NCI-H1694 treated with DMSO at 0.1 percent for 48 hours (cell line): ENCODE data around the gene AGXT.

Experiments
- DNase-seq: peaks from one replicate; lab custom pipeline; 2025; lab: John Stamatoyannopoulos, UW

The AGXT gene

DNA sequence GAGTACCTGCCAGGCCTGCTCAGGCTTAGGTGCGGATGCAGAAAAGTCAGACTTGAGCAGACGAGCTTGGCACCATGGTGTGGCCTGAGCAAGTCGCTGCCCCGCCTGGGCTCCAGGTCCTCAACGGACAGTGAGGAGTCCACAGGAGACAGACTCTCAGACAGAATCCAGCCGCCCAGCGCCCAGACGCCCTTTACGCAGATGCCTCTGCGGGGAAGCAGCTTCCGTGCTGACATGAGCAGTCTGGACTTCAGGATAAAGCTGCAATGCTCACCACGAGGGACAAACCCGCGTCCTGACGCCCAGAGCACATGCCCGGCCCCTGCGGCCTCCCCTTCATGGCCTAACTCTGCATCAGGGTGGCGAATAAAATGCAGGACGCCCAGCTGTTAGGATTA is 30.8 kb downstream of the AGXT start:
- DNase-seq, result no peak

DNA sequence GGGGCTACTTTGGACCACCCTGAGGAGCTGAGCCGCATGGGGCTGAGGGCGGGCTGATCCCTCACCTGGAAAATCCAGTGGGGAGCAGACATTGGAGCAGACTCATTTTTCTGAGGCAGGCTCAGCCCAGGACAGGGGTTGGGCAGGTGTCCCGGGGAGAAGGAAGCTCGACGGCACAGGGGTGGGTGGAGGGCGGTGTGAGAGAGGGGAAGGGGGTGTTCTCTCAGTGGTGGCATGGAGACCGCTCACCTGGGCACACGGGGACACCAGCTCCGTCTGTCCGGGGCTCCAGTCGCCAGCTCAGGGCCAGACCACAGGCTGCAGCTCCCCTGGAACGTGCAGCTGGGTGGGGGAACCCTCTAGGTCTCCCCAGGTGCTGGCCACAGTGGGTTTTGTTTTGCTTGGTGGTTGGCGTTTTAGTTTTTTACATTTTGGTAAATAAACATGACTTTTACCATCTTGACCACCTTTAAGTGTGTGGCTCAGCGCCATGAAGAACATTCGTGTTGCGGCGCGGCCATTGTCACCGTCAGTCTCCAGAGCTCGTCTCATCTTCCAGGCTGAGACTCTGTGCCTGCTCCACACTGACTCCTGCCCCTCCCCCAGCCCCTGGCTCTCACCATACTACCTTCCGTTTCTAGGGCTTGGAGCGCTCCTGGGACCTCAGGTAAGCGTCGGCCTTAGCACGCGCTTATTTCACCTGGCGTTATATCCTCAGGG is 31.7 kb downstream of the AGXT start:
- no peak for DNase-seq

DNA sequence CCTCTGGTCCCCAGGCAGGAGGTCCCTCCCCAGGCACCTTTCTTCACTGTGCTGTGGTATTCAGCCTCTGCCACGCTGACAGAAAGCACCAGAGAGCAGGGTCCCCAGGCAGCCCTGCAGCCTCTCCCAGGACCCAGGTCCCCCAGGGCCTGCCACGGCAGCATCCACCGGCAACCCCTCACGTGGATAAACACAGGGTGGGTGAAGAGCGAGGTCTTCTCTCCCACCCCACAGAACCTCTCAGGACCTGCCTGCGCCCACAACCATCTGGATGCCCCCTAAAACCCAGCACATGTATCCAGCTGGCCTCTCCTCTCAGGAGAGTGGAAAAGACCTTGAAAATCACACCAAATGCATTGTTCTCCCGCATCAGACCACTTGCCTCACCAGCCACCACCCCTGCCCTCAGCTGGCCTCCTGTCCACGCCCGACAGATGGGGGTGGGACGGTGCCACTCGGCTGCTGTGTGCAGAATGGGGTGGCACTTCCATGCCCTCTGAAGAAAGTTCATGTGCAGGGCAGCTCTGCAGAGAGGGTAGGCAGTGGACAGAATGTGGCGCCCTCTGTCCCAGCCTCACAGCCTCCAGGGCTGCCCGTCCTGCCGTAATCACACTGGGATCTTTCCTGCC is 33.5 kb downstream of the AGXT start:
- DNase-seq, result no peak

DNA sequence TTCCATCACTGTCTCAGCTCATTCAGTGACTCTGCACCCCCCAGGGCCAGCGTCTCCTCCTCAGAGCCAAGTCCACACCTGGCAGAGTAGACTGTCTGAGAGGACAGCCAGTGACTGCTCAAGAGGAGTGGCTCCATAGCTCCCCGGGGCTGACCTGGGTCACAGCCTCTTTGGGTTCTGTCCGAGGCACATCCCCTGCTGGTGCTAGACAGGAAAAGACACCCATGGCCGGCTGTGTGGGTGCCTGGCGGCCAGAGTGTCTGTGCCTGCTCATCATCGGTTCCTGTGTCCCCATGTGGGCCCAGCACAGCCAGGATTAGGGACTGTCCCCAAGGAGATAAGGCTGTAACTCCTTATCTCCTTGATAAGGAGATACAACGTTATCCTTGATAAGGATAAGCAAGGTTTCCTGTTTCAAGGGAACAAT is 34.0 kb downstream of the AGXT start:
- no peak for DNase-seq

DNA sequence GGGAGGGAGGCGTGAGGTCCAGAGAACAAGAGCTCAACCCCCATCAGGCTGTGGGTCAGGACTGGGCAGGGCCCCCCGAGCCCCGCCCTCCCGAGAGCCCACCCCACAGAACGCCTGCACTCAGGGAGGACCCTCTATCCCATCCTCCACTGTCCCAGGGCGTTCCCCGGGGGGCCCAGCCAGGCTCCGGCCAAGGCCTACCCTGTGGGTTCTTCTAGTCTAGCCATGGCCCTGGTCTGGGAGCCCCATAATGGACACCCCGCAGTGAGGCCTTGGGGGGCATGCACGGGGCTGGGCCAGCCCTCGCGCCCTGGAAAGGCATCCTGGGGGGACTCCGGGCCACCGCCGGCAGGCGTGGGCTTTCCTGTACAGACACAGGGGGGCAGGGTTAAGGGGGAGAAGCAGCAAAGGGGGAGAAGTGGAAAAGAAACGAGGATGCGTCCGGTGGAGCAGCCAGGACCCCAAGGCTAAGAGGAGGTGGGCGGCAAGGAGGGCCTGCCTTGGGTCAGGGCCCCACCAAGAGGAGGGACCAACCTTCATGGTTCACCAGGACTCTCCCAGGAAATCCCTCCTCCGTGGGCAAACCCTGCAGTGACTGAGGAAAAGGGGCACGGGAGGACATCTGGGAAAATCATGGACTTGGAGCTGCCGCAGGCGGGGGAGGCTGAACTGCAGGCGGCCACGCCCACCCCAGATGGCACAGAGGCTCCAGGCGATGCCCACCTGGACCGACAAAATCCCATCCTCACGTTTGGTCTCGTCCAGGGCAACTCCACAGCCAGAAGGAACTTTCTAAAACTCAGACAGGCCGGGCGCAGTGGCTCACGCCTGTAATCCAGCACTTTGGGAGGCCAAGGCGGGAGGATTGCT is 34.8 kb downstream of the AGXT start:
- no peak for DNase-seq

DNA sequence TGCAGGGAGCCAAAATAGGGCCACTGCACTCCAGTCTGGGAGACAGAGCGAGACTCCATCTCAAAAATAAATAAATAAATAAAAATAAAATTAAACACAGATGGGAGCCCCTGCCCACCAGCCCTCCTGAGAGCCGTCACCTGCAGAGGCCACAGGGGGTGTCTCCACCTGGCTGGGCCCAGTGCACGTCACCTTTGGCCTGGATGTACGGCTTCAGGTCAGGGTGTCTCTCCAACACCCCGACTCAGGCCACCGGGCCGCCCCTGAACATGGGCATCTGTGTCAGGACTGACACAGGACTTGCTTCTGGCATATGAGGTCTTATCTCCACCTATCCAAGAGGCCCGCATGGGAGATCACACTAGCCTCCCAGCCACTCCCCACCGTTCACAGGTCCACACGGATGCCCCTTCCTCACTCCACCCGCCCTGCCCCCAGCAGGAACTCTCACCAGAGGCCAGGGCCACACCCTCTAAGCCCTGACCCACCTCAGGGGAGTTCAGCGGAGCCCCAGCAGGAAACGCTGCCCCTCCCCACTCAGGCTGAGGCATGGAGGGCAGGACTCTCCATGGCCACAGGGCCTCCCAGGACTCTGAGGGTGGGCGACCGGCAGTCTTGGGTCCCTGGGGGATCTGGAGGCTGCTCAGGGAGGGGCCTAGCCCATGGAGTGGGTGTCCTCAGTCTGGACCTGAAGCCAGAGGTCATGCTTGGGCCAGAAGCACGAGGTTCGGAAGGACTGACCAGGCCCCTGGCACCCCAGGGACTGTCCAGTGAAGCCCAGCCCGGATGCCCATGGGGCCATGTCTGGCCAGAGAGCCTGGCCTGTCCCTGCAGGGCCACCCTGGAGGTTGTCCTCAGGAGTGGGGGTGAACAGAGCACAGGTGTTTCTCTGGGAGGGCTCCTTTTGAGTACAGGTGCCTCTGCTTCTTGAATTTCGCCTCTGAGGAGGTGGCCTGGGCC is 35.9 kb downstream of the AGXT start:
- DNase-seq, result no peak

DNA sequence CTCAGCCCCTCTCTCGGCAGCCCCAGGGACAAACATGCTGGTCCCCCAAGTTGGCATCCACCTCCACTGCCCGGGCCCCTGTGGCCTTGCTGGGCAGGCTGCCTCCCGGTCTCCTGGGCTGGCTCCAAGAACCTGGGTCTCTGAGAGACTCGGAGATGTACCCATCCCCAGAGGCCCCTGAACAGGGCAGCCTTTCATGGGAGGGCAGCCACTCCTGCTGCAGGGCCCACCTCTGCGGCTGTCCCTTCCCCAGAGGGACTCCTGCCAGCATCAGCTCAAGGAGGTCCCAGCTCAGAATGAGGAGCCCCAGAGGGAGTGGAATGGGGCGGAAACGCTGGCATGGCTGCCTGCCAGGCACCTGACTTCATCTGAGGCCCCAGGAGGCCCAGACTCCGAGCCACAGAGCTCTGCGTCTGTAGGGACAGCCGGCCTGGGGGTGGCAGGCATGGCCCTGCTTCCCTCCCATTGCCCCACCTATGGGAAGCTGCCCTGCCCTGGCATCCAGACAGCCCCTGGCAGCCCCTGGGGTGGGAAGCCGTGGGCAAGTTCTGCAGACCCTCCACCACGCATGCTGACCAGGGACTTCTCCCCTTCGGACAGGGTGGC is 36.7 kb downstream of the AGXT start:
- DNase-seq, result no peak

DNA sequence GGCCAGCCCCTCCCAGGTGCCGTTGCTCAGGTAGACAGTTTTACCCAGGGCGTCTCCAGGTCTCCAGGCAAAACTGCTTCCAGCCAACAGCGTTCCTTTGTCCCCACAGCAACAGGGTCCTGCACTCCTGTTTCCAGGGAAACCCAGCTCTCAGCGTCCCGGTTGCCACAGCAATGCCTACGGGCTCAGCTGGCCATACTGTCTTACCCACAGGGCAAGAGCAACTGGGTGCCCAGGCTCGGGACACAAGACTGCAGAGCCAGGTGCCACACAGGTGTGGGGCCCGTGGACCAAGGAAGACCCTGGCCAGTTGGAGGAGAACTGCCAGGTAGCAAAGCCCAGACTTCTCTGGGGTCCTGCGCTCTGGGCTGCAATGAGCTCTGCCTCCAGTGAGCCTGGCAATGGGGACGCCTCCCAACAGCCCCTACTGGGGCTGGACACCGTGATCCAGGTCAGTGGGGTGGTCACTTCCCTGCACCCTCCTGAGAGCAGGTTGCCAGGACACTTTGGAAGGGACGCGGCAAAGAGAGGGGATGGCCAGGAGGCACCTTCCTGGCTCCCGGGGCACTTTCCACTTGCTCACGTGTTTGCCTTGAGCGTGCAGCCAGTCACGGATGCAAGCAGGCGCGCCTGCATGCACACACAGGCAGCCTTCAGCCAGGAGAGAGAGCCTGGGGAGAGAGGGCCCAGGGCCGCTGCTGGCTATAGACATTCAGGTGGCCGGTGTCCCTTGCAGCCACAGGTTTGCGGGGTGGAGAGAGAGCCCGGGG is 37.7 kb downstream of the AGXT start, which contains the start of gene CROCC2:
Gene CROCC2, plus strand, starts transcription at position 196 of the 770 bp plus-strand sequence. Its CDS starts 178 bp downstream, at position 374.
- no peak for DNase-seq

DNA sequence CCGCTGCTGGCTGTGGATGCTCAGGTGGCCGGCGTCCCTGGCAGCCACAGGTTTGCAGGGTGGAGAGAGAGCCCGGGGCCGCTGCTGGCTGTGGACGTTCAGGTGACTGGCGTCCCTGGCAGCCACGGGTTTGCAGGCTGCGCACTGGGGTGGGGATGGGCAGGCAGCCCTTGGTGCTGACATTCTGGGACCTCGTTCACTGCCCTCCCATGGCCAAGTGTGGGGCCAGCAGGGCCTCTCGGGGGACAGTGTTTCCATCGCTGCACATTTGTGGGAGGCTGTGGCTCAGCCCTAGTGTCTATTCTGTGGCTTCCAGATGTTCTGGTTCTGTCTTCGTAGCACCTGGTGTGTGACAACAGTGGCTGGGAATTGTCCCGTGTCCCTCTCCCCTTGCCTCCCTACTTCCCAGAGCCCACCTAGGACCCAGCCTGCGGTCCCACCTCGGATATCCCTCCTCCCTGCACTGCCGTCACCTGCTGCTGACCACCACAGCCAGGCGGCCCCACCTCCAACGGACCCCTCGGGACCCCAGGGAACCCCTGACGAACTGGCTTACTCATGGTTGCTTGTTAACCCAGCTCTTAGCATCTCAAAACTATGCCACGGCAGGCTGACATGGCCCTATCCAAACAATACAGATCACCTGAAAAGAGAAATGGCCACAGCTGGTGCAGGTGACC is 38.4 kb downstream of the AGXT start:
- DNase-seq, result no peak

DNA sequence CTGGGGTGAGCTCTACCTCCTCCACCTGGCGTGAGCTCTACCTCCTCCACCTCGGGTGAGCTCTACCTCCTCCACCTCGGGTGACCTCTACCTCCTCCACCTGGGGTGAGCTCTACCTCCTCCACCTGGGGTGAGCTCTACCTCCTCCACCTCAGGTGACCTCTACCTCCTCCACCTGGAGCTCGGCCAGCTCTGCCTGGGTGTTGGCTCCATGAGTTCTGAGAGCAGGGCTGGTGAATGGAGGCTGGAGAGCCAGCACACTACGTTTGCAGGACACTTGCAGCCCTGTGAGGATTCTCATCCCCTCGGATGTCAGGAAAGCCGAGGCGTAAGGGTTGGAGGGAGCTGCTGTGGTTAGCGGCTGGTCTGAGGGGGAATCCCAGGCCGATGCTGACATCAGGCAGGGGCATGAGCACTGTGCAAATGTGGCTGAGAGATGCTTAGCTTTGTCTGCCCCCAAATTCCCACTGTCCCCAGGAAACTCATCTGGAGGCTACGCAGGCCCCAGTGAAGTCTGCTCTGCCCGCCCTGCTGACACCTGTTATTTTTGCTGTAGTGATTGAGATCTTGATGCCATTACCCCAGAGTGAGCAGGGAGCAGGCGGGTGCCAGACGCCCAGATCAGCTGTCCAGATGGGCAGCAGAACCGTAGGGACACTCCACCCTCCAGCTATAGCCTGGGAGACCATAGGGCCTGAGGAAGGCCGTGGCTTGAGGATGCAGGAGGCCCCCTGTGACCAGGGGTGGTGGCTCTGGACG is 40.8 kb downstream of the AGXT start:
- no peak for DNase-seq

DNA sequence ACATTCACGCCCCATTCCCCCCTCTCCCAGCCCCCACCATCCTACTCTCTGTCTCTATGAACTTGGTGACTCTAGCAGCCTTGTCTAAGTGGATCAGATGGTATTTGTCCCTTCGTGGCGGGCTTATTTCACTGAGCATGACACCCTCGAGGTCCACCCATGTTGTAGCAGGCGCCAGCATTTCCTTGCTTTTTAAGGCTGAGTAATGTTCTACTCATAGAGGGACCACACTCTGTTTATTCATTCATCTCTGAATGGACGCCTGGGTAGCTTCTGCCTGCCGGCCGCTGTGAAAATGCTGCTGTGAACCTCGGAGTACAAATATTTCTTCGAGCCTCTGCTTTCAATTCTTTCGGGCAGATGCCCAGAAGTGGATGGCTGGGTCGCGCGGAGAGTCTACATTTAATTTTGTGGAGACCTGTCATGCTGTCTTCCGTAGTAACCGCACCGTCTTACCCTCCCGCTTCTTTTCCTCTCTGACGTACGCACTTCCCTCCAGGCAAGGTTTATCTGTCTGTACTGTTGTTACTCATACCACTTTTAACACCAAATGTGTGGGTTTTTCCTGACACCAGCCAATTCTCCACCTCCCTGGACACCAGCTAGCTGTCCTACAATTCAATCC is 43.1 kb downstream of the AGXT start:
- no peak for DNase-seq

DNA sequence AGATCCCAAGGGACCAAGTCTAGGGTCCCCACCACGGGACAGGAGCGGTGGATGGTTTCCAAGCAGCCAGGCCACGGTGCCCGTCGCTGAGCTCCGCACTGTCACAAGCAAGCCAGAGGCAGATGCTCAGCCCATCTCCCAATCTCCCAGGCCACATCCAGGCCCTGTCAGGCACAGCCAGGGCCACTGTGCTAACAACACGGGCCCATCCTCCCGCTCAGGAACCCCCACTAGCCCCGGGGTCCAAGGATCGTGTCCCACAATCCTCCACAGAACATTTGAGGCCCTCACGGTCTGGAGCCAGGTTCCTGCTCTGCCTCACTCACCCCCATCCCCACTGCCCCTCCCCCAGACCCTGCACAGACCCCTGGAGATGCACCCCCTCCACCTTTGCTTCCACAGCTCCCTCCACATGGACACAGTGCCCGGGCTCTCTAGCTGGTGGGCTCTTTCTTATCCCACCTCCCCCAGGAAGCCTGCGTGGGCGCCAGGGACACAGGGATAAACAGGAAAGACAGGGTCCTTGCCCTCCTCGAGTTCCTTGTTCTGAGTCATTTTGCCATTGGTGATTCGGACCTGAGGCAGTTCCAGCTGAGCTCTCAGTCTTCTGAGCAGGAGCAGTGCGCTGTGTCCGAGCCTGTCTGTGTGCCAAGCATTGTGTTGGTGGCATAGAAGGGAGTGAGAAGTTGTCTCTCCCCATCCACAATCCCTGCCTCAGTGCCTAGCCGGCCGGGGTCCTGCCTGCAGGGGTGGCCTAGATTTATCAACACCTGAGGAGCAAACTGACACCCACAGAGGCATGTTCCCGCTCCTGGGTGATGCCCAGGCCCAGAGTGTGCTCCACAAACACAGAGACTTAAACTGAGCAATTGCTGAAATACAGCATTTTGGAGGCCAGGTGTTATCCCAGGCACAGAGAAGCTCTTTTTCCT is 44.5 kb downstream of the AGXT start:
- DNase-seq, result no peak

DNA sequence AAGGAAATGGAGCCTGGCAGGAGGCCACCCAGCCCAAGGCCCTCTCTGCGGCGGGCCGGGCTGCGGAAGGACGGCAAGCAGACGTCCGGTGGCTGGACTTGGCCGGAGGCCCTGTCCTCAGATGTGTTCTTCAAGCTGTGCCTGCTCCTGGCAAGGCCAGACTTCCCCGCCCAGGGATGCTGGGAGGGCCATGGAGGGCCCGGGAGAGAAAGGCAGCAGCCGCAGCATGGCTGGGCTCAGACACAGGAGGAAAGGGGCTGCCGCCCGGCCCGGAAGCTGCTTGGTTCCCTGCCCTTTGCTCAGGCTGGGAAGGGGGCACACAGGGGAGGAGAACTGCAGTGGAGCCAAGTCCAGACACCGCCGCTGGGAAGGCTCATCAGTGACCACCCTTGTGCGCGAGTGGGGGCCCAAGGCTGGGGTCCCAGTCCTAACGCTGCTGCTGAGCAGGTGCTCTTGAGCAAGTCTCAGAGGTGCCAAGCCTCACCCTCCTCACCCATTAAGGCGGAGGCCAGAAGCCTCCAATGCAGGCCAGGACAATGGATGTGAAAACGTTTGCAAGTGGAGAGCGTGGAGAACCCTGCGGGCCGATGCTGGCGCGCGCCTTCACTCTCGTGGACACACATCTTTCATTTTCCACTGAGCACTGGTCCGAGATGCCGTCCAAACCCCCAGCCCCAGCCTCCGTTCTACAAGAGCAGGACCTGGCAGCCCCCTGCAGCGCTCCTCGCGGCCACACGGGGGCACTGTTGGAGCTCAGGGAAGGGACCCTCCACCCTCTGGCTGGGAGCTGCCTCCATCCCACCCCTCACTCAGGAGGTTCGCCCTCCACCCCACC is 45.4 kb downstream of the AGXT start:
- peak; percentile 21 for DNase-seq

DNA sequence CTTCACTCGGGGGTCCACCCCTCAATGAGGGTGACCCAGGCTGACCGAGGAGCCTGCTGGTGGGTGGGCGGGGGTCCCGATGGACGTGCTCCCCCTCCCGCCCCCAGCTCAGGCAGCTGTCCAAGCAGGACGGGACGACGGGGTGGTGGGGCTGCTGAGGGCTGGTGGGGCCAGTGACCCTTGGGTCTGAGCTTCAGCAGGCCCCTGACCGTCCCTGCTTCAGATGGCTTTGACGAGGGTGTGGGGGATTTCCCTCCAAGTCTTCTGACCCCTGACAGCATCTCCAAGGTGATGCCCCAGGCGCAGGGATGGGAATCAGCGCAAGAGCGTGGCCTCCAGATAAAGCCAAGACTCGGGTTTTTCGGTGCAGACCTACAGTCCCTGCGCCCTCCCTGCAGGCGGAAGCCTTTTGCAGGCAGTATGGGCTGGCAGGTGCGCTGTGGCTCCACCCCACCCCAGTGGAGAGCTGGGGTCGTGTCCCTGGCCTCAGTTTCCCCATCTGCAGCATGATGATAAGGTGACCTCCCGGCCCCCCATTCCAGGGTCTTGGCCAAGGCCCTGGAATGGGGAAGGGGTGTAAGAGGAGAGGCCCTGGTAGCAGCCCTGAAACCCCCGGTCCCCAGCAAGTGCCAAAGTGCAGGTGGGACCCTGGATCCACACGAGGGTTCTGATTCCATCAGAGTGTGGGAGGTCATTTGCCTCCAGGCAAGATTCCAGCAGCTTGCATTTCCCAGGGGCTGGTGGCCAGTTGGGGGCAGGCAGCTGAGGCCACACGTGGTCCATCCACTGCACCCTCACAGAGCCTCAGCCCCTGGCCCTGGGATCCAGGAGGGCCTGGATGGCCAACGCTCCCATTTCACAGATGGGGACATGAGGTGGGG is 46.3 kb downstream of the AGXT start:
- DNase-seq, result no peak

DNA sequence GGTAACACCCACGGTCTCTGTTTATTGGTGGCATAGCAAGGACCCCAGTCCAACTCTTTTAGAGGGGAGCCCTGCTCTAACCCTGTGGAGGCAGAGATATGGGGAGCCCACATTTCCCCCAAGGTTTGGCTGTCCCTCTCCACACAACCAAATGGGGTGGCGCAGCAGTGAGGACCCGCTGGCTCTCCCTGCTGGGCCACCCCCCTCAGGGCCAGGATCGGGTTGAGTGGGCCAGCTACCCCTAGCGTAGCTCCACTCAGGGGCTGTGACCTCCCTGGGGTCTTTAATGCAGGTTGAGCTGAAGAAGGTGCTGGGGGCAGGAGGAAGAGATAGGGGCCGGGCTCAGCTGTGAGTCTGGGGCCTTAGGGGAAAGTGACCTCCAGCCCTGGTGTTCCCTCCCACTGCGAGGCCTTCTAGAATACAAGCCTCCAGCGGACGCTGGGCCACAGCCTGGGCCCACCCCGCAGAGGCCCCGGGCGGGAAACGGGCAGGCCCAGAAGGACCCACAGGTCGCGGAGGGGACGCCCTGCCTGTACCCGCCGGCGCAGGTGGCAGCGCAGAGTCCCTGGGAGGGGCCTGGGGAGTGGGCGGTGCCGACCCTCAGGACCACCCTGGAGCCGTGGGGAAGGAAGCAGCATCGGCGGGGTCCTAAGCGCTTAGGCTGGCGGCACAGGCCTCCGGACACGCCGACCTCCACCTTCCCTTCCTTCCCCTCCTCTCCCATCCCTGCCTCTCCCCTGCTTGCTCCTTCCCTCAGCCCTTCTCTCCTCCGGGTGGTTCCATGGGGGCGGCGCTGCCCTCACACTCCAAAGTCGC is 47.1 kb downstream of the AGXT start:
- no peak for DNase-seq
